Mesenchymal stem cell (in vitro differentiated cells and primary cell): ENCODE results near the gene STAB2.

Experiments used
- DNase-seq: peaks from one replicate; pipeline ENCODE4 v3.0.0-alpha.2; 2013
- H2AFZ ChIP-seq: one replicate; pipeline ENCODE4 v1.6.1; 2013; ENCODE audit warnings: low read depth, mild to moderate bottlenecking, control low read depth, inconsistent platforms, low read length, moderate library complexity
- H2AK5ac ChIP-seq: 2 replicates; pipeline ENCODE4 v1.6.1; 2013; ENCODE audit warnings: low read length, moderate library complexity, mild to moderate bottlenecking, inconsistent platforms; ENCODE audit not compliant: severe bottlenecking
- H2BK120ac ChIP-seq: one replicate; pipeline ENCODE4 v1.6.1; 2013; ENCODE audit warnings: low read depth, mild to moderate bottlenecking, inconsistent platforms, low read length, moderate library complexity
- H2BK12ac ChIP-seq, 2 experiments: one replicate each; pipeline ENCODE4 v1.6.1; 2013; ENCODE audit warnings: inconsistent platforms in 2 of 2, low read length in 2 of 2, mild to moderate bottlenecking in 2 of 2, moderate library complexity in 2 of 2, control low read depth in 1 of 2
- H2BK15ac ChIP-seq: one replicate; pipeline ENCODE4 v1.6.1; 2013; ENCODE audit warnings: mild to moderate bottlenecking, low read depth, inconsistent platforms; ENCODE audit not compliant: poor library complexity, severe bottlenecking
- H2BK5ac ChIP-seq: 2 replicates; pipeline ENCODE4 v1.6.1; 2013; ENCODE audit warnings: low read depth, mild to moderate bottlenecking, low read length, control low read depth, inconsistent platforms; ENCODE audit not compliant: poor library complexity, severe bottlenecking
- H3K14ac ChIP-seq, 2 experiments: one replicate each; pipeline ENCODE4 v1.6.1; 2013; ENCODE audit warnings: inconsistent platforms in 2 of 2, low read length in 2 of 2, control low read depth in 1 of 2, mild to moderate bottlenecking in 1 of 2, moderate library complexity in 1 of 2
- H3K18ac ChIP-seq, 2 experiments: one replicate each; pipeline ENCODE4 v1.6.1; 2013; ENCODE audit warnings: inconsistent platforms in 2 of 2, low read length in 2 of 2, control low read depth in 1 of 2, low read depth in 1 of 2, mild to moderate bottlenecking in 1 of 2
- H3K23ac ChIP-seq, 2 experiments: one replicate each; pipeline ENCODE4 v1.6.1; 2013; ENCODE audit warnings: inconsistent platforms in 2 of 2, low read length in 2 of 2, mild to moderate bottlenecking in 2 of 2, moderate library complexity in 2 of 2, control low read depth in 1 of 2
- H3K27ac ChIP-seq: 2 replicates; pipeline ENCODE4 v1.5.1; 2013; ENCODE audit warnings: mild to moderate bottlenecking, moderate library complexity, low read length, control low read depth, inconsistent platforms; ENCODE audit not compliant: poor library complexity, severe bottlenecking
- H3K27me3 ChIP-seq, 2 experiments: 2 replicates each; pipeline versions ENCODE4 v1.6.1 to v1.7.0; 2013; ENCODE audit warnings: low read length in 2 of 2, mild to moderate bottlenecking in 2 of 2, moderate library complexity in 2 of 2, control low read depth in 1 of 2, inconsistent platforms in 1 of 2; ENCODE audit not compliant: control insufficient read depth in 1 of 2, insufficient read depth in 1 of 2
- H3K36me3 ChIP-seq, 2 experiments: 2 replicates each; pipeline versions ENCODE4 v1.6.1 to v1.7.0; 2013; ENCODE audit warnings: low read length in 2 of 2, control low read depth in 1 of 2, inconsistent platforms in 1 of 2, low read depth in 1 of 2, mild to moderate bottlenecking in 1 of 2; ENCODE audit not compliant: insufficient read depth in 2 of 2, control insufficient read depth in 1 of 2
- H3K4ac ChIP-seq, 2 experiments: one replicate each; pipeline ENCODE4 v1.6.1; 2013; ENCODE audit warnings: inconsistent platforms in 2 of 2, low read length in 2 of 2, mild to moderate bottlenecking in 2 of 2, moderate library complexity in 2 of 2, control low read depth in 1 of 2, low read depth in 1 of 2
- H3K4me1 ChIP-seq: 2 replicates; pipeline ENCODE4 v1.6.1; 2013; ENCODE audit warnings: low read depth, low read length, control low read depth; ENCODE audit not compliant: control insufficient read depth, insufficient read depth
- H3K4me2 ChIP-seq: 2 replicates; pipeline ENCODE4 v1.6.1; 2013; ENCODE audit warnings: low read length, mild to moderate bottlenecking, inconsistent platforms; ENCODE audit not compliant: poor library complexity, severe bottlenecking
- H3K4me3 ChIP-seq, 2 experiments: 2 replicates each; pipeline versions ENCODE4 v1.5.1 to v1.7.0; 2013; ENCODE audit warnings: low read length in 2 of 2, mild to moderate bottlenecking in 2 of 2, control low read depth in 1 of 2, low read depth in 1 of 2; ENCODE audit not compliant: insufficient read depth in 1 of 2
- H3K79me1 ChIP-seq: replicated peaks from 2 replicates; pipeline ENCODE4 v1.6.1; 2013; ENCODE audit warnings: mild to moderate bottlenecking, control low read depth, low read length, inconsistent platforms; ENCODE audit not compliant: poor library complexity, severe bottlenecking
- H3K9ac ChIP-seq: 2 replicates; pipeline ENCODE4 v1.7.0; 2013; ENCODE audit warnings: mild to moderate bottlenecking, low read length, moderate library complexity
- H3K9me3 ChIP-seq: 2 replicates; pipeline ENCODE4 v1.7.0; 2013; ENCODE audit warnings: mild to moderate bottlenecking, low read length; ENCODE audit not compliant: control insufficient read depth
- H4K8ac ChIP-seq: one replicate; pipeline ENCODE4 v1.6.1; 2013; ENCODE audit warnings: inconsistent platforms, mild to moderate bottlenecking, low read length, moderate library complexity
- H4K91ac ChIP-seq: one replicate; pipeline ENCODE4 v1.6.1; 2013; ENCODE audit warnings: mild to moderate bottlenecking, low read length, inconsistent platforms
- WGBS: methylation state at CpG from one replicate; pipeline ENCODE4 v1.1.7; 2013; ENCODE audit warnings: mixed read lengths; 5-methylcytosine and 5-hydroxymethylcytosine counted together

STAB2 gene

DNA sequence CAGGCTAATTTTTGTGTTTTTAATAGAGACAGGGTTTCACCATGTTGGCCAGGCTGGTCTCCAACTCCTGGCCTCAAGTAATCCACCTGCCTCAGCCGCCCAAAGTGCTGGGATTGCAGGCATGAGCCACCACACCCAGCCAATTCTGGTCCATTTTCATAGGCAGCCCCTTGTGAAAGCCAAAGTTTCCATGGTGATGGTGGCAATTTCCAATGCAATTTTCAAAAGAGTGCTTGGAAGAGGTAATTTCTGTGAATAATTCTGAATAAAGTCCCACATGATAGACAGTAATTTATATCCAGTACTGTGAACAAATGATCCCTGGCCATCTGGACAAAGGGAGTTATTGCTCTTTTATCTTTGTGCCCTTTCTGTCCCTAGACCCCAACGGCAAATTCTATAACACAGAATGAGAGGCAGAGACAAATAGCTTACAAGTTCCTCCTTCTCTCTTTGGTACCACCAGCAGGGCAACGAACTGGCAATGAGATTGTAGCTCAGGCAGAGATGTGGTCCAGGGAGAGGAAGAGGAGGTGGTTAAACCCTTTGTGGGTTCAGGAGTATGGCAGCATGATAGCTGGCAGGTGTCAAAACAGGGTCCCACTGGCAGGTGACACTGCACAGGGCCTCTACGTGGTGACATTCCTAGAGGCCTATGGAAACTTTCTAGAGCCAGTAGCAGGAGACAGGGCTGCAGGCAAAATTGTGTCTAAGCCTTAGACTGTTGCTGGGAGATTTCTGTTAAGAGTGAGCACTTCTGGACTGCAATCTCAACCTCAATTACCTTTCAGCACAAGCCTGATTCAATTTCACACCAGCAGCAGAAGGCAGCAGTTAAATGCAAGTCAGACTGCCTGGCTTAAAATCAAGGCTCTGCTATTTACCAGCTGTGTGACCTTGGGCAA lies 207.5 kb downstream of the STAB2 start:
- 64% methylated on average over 4 of the region's 4 CpGs for WGBS
- Histone ChIP-seq H3K9ac (no peak overlapping the region), H3K27me3 (no peaks in the 10 kb centered on the region), H3K9me3 (no peaks in the 10 kb centered on the region), H3K4ac (no peak overlapping the region), H3K79me1 (peaks cover 37% of the 10 kb centered on the region), H3K23ac (no peak overlapping the region), H2BK5ac (no peak overlapping the region), H3K14ac (no peak overlapping the region), H3K4me3 (no peak overlapping the region), H2BK15ac (no peak overlapping the region), H2BK12ac (no peak overlapping the region), H4K91ac (no peak overlapping the region), H3K36me3 (peaks cover 25 to 57% of the 10 kb centered on the region in 2 experiments), H4K8ac (no peak overlapping the region), H2AK5ac (no peak overlapping the region), H3K4me2 (no peak overlapping the region), H2BK120ac (no peak overlapping the region), H3K4me1 (peaks cover 6% of the 10 kb centered on the region), H3K18ac (no peak overlapping the region), H2AFZ (no peak overlapping the region), H3K27ac (no peak overlapping the region)
- DNase-seq = no peak

GRCh38 chr12:103798586-103798985 lies 211.5 kb downstream of the STAB2 start:
- no peak overlapping the region for H3K27ac ChIP-seq
- no peaks in the 10 kb centered on the region for H3K9me3 ChIP-seq
- H2BK12ac ChIP-seq = no peak overlapping the region
- H2AFZ ChIP-seq = no peak overlapping the region
- H3K4me2 ChIP-seq = no peak overlapping the region
- peaks cover 22% of the 10 kb centered on the region for H3K79me1 ChIP-seq
- DNase-seq = no peak
- H2BK120ac ChIP-seq = no peak overlapping the region
- H3K4me3 ChIP-seq = no peak overlapping the region
- H3K9ac ChIP-seq = no peak overlapping the region
- H3K14ac ChIP-seq = no peak overlapping the region
- H2BK15ac ChIP-seq = no peak overlapping the region
- no peak overlapping the region for H3K4ac ChIP-seq
- no peak overlapping the region for H4K91ac ChIP-seq
- WGBS = 98% methylated on average over 3 of the region's 4 CpGs
- H2AK5ac ChIP-seq = peak overlapping the region; percentile 76
- no peak overlapping the region for H4K8ac ChIP-seq
- H3K4me1 ChIP-seq = peaks cover 19% of the 10 kb centered on the region
- H3K23ac ChIP-seq = no peak overlapping the region
- H3K18ac ChIP-seq = no peak overlapping the region
- H3K36me3 ChIP-seq = peaks cover 13 to 32% of the 10 kb centered on the region in 2 experiments
- no peak overlapping the region for H2BK5ac ChIP-seq
- no peaks in the 10 kb centered on the region for H3K27me3 ChIP-seq

DNA sequence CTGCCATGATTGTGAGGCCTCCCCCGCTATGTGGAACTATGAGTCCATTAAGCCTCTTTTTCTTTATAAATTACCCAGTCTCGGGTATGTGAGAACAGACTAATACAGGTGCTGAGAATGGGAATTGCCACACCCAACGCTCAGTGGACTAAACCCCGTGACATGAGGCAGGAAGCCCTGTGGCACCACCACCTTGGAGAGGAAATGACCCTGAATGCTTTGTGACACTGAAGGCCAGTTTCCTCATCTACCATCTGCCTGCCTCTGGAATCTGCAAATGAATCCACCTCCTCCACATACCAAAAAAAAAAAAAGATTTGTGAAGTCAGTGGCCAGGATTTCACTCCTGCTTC lies 212.4 kb downstream of the STAB2 start:
- no peak for DNase-seq
- H3K36me3 ChIP-seq = peaks cover 11 to 24% of the 10 kb centered on the region in 2 experiments
- peaks cover 22% of the 10 kb centered on the region for H3K79me1 ChIP-seq
- no peak overlapping the region for H2BK12ac ChIP-seq
- 92% methylated on average over 4 of the region's 4 CpGs for WGBS
- no peak overlapping the region for H4K8ac ChIP-seq
- H3K4me1 ChIP-seq = peaks cover 19% of the 10 kb centered on the region
- no peak overlapping the region for H2AK5ac ChIP-seq
- no peak overlapping the region for H2AFZ ChIP-seq
- H2BK15ac ChIP-seq = no peak overlapping the region
- H3K14ac ChIP-seq = no peak overlapping the region
- H3K23ac ChIP-seq = no peak overlapping the region
- no peak overlapping the region for H3K9ac ChIP-seq
- H2BK5ac ChIP-seq = no peak overlapping the region
- H3K18ac ChIP-seq = no peak overlapping the region
- H3K4me3 ChIP-seq = no peak overlapping the region
- no peak overlapping the region for H3K4me2 ChIP-seq
- H3K27me3 ChIP-seq = no peaks in the 10 kb centered on the region
- H3K4ac ChIP-seq = no peak overlapping the region
- peak overlapping the region; percentile 56 for H3K27ac ChIP-seq
- no peak overlapping the region for H2BK120ac ChIP-seq
- no peak overlapping the region for H4K91ac ChIP-seq
- H3K9me3 ChIP-seq = no peaks in the 10 kb centered on the region

DNA sequence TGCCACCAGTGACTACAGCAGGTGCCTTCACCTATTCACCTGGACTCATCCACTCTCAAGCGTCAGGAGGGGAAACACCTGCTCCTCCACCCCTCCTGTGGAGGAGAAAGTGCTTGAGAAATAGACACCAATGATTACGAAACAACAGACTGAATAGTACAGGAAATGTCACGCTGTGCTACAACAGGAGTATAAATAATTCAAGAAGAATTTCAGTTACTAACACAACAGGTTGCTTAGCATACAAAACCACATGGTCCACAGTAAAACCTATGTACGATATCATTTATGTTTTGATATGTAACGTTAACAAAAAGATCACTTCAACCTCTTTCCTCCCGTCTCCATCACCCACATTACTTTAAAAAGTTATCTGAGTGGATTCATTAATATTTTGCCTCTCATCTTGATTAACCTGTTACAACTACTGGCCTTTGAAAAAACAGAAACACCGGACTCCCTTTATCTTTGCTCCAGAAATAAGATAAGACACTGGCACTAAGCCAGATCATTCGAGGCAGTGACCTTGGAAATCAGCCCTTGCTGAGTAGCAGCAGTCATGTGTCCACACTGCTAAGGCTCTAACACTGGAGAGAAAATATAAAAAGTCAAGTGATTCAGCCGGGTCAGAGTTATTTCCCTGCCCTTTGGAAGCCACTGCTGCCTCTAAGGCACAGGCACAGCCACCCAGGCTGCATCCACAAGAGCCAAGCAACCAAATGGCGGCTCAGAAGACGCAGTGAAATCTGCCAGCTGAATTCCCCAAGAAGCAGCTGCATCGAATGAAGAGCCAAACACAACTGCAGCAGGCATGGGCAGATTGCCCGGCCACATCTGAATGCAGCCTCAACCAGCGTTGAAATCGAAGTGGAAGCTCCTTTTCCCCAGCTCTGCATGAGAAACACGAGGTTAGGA lies 213.0 kb downstream of the STAB2 start:
- DNase-seq = peak; percentile 61

More for the DNA sequence above, 213.0 kb downstream of the STAB2 start:
- Histone ChIP-seq H4K91ac (peak overlapping the region; percentile 49), H3K4ac (peak overlapping the region; percentile 54 to 60), H3K4me1 (peaks cover 19% of the 10 kb centered on the region), H2AFZ (no peak overlapping the region), H2AK5ac (peak overlapping the region; percentile 69), H3K14ac (no peak overlapping the region), H2BK12ac (no peak overlapping the region), H3K36me3 (peaks cover 8 to 18% of the 10 kb centered on the region in 2 experiments), H4K8ac (peak overlapping the region; percentile 84), H2BK15ac (no peak overlapping the region), H3K27ac (peak overlapping the region; percentile 57), H3K18ac (peak overlapping the region in 1 of 2 experiments; percentile 18), H2BK5ac (peak overlapping the region; percentile 35), H3K27me3 (no peaks in the 10 kb centered on the region), H3K23ac (no peak overlapping the region), H3K9me3 (no peaks in the 10 kb centered on the region), H3K4me2 (no peak overlapping the region), H3K9ac (peak overlapping the region; percentile 23), H3K4me3 (peak overlapping the region in 1 of 2 experiments; percentile 34), H2BK120ac (no peak overlapping the region), H3K79me1 (peaks cover 22% of the 10 kb centered on the region)
- 86% methylated on average over 13 of the region's 16 CpGs for WGBS
